Memory B cell (primary cell): ENCODE data around the gene CD180.

Experiments
- ATAC-seq: fragments of 150-1000 bp; cut with Tn5 transposase; 2 replicates; pipeline ENCODE4 v1.10.0; 2021; ENCODE audit warnings: low read depth, mild to moderate bottlenecking, moderate library complexity
- DNase-seq, 2 donors: peaks; one replicate each; pipeline ENCODE4 v3.0.0; 2022; ENCODE audit warnings: low spot score in 2 of 2
- H3K27ac Mint-ChIP-seq: one replicate; pipeline ENCODE4 v1.8.0; 2022; ENCODE audit warnings: mild to moderate bottlenecking, moderate library complexity, mixed read lengths
- H3K27me3 Mint-ChIP-seq: one replicate; pipeline ENCODE4 v1.8.0; 2022; ENCODE audit warnings: mixed read lengths
- H3K36me3 Mint-ChIP-seq: one replicate; pipeline ENCODE4 v1.8.0; 2022; ENCODE audit warnings: mild to moderate bottlenecking, mixed read lengths
- H3K4me1 Mint-ChIP-seq: one replicate; pipeline ENCODE4 v1.8.0; 2022; ENCODE audit warnings: mixed read lengths
- H3K4me3 Mint-ChIP-seq: one replicate; pipeline ENCODE4 v1.8.0; 2022; ENCODE audit warnings: mild to moderate bottlenecking, moderate library complexity, mixed read lengths
- H3K9me3 Mint-ChIP-seq: one replicate; pipeline ENCODE4 v1.8.0; 2022; ENCODE audit warnings: mixed read lengths

Gene CD180

DNA sequence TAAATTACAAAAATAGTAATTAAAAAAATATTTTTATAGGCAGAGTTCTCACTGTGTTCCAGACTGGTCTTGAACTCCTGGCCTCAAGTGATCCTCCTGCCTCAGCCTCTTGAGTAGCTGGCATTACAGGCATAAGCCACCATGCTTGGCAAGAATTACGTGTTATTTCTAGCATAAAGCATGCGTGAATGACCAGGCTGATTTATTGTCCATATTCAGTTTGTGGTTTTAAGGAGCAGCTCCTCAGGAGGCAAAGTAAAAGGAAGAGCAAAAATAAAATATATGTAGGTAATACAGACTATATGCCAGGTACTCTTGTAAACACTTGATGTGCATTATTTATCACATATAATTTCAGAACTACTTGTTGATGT, 7.1 kb upstream of the CD180 start:
- H3K27ac Mint-ChIP-seq, result peak overlapping the region; percentile 87
- peaks cover 59% of the 10 kb centered on the region for H3K4me1 Mint-ChIP-seq
- H3K4me3 Mint-ChIP-seq, result no peak overlapping the region
- no peaks in the 10 kb centered on the region for H3K27me3 Mint-ChIP-seq
- no peak for DNase-seq
- H3K9me3 Mint-ChIP-seq, result peaks cover 2% of the 10 kb centered on the region
- H3K36me3 Mint-ChIP-seq, result no peaks in the 10 kb centered on the region
- ATAC-seq, result no peak

DNA sequence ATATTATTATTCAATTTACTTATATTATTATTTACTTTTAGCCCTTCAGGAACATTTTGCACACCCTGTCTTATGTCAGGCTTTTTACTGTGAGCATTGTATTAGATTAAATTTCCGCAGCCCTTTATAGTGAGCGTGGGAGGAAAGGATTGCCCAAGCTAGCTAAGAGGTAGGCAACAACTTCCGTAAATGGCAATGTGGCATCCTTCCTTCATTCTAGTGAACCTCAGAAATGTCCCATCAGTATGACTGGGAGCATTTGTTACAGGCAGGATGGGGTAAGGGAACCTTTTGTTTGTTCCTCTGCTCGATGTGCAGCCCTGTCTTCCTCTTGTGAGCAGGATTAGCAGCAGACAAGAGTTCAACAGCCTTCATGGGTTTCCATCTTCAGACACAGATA, 6.2 kb upstream of the CD180 start:
- H3K27ac Mint-ChIP-seq, result peak overlapping the region; percentile 87
- H3K36me3 Mint-ChIP-seq, result no peaks in the 10 kb centered on the region
- no peaks in the 10 kb centered on the region for H3K27me3 Mint-ChIP-seq
- no peak for ATAC-seq
- no peak for DNase-seq
- peaks cover 58% of the 10 kb centered on the region for H3K4me1 Mint-ChIP-seq
- H3K9me3 Mint-ChIP-seq, result peaks cover 2% of the 10 kb centered on the region
- no peak overlapping the region for H3K4me3 Mint-ChIP-seq

DNA sequence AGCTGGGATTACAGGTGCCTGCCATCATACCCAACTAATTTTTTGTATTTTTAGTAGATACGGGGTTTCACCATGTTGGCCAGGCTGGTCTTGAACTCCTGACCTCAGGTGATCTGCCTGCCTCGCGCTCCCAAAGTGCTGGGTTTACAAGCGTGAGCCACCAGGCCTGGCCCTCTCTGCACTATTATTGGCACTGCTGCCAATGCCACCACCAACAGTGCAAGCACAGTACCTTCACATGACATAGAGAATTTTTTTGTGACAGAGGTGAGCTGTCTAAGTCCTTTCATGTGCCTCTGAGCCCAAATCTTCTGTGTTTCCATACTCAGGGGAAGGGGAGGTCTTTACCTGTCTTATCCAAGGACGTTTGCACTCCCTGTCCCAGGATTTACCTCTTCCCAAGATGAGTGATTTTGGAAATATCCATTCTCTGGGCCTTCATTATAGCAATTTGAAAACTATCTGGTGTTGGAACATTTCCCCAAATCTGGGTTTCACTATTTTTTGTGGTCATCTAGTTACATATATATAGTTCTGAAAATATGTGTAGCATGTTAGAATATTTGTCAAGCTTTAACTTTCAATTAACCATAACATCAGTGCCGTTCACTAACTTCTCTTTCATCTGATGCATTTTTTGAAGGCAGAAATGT, 5.4 kb upstream of the CD180 start:
- Mint-ChIP-seq H3K4me3 (no peak overlapping the region), H3K27me3 (no peaks in the 10 kb centered on the region), H3K9me3 (peaks cover 2% of the 10 kb centered on the region), H3K36me3 (no peaks in the 10 kb centered on the region), H3K27ac (no peak overlapping the region), H3K4me1 (peaks cover 57% of the 10 kb centered on the region)
- ATAC-seq (no peak), DNase-seq (no peak)

DNA sequence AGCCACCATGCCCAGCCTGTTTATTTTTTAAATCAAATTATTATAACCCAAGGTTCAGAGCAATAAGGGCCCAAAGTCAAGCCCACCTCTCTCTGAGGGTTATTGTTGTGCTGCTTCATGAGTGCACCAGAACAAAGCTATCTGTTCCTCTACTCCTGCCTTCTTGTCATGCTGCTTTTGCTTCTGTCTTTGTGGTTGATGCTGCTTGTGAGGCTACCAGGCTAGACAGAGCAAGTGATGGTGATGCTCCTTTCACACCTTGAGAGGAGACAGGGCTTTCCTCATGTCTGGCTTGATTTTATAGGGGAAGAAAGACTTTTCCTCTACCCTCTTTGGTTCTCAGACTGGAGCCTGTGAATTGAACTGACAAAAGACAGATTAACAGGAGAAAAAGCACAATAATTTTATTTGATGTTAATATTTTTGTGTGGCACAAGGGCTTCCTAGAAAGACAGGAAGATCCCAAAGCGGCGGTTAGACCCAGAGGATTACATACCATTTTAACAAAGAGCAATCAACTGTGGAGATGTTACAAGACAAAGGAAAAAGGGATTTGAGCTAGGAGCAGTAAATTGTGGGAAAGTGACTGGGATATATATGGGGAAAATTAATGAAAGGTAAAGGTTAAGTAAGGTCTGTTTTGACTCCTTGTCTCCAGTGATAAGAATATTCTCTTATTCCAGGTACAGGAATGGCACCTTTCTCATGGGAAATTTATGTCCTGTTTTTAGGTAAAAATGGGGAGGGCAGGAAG, 4.4 kb upstream of the CD180 start:
- Mint-ChIP-seq H3K4me1 (peaks cover 53% of the 10 kb centered on the region), H3K27ac (peak overlapping the region; percentile 67), H3K36me3 (no peaks in the 10 kb centered on the region), H3K4me3 (peak overlapping the region; percentile 61), H3K27me3 (no peaks in the 10 kb centered on the region), H3K9me3 (peaks cover 2% of the 10 kb centered on the region)
- DNase-seq, result no peak
- ATAC-seq, result peak; percentile 29

DNA sequence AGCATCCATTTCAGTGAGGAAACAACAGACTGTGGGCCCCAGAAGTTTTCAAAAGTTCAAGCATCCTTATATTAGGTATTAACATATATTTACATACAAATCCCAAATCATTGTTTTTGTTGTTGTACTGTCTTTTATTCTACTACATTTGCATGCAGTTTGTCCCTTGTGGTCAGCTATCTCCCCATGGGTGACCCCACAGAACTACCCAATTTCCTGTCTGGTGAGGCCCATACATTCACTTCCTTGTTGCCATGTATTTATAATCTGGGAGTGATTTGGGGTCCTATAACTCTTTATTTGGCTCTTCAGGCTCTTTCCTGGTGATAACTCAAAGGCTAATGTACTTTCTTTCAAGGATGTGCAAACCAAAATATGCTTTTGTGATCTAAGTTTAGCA, 3.3 kb upstream of the CD180 start:
- ATAC-seq, result no peak
- H3K36me3 Mint-ChIP-seq, result peaks cover 6% of the 10 kb centered on the region
- H3K4me1 Mint-ChIP-seq, result peaks cover 47% of the 10 kb centered on the region
- no peak for DNase-seq
- peaks cover 2% of the 10 kb centered on the region for H3K9me3 Mint-ChIP-seq
- H3K27me3 Mint-ChIP-seq, result no peaks in the 10 kb centered on the region
- H3K27ac Mint-ChIP-seq, result peak overlapping the region; percentile 94
- H3K4me3 Mint-ChIP-seq, result peak overlapping the region; percentile 39

DNA sequence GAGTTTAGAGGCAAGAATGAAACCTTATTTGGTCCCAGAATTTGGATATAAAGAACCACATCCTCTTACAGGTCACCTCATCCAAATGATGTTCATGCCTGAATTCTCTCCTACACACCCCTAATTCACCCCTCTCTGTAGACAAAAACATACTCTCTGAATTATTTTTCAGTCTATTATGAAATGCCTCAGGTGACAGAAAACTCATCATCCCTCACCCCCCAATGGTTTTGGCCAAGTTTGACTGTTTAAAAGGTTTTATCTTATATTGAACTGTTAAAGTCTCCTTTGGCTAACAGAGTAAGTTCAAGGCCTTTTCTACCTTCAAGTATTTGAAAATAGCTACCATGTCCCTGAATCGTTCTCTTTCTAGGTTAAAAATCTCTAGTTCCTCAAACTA, 2.3 kb upstream of the CD180 start:
- Mint-ChIP-seq H3K4me1 (peaks cover 45% of the 10 kb centered on the region), H3K36me3 (peaks cover 13% of the 10 kb centered on the region), H3K4me3 (peak overlapping the region; percentile 63), H3K9me3 (peaks cover 2% of the 10 kb centered on the region), H3K27me3 (no peaks in the 10 kb centered on the region), H3K27ac (peak overlapping the region; percentile 94)
- DNase-seq (no peak), ATAC-seq (no peak)

DNA sequence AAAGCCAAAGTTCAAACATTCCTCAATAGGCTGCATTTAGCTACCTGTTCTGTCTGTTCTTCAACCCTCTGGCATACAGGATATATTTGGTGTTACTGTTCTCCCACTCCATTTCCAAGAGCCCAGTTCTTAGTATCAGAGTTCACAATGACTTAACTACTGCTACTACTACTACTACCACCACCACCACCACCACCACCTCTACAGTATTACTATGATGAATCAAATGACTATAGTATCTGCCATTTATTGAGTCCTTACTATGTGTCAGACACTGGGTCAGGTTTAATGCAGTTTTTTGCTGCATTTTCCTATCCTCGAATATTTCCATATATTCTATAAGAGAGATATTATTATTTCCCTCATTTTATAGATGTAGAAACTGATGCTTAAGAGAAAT, 937 bp upstream of the CD180 start:
- Mint-ChIP-seq H3K36me3 (peaks cover 21% of the 10 kb centered on the region), H3K27me3 (no peaks in the 10 kb centered on the region), H3K27ac (peak overlapping the region; percentile 94), H3K4me1 (peaks cover 47% of the 10 kb centered on the region), H3K4me3 (peak overlapping the region; percentile 93), H3K9me3 (peaks cover 2% of the 10 kb centered on the region)
- DNase-seq (no peak), ATAC-seq (no peak)

DNA sequence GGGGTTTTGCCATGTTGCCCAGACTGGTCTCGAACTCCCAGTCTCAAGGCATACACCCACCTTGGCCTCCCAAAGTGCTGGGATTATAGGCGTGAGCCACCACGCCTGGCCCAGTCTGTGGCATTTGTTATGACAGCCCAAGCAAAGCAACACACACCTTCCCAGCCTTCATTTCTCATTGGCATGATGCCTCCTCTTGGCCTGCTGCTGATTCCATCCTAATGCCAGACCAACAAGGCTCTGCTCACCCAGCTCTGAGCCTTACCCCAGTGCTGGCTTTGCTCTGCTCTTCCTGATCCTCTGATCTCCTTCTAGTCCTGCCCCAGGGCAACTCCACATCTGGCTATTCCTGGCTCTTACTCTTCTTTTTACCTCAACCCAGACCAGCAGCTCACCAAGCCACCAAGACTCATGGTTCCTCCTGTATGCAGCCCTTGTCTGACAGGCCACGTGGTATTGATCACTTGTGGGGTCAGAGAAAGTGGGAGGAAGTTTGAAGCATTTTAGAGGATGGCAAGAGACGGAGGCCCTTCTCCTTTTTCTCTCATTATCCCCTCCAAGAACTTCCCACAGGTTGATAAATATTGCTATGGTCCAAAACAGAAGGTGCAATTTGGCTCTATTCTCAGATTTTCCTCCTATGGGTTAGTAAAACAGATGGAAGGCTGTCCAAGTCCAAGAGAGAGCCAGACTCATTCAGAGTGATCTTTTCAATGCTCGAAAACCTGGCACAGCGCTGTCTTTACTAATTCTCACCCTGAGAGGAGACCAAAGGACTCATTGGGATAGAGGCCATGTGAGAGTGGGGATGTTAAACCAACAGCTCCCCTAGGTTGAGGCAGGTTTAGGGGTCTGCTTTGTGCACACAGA, 958 bp downstream of the CD180 start:
- H3K4me1 Mint-ChIP-seq, result peaks cover 55% of the 10 kb centered on the region
- peak; percentile 23 for ATAC-seq
- peak overlapping the region; percentile 94 for H3K27ac Mint-ChIP-seq

DNA sequence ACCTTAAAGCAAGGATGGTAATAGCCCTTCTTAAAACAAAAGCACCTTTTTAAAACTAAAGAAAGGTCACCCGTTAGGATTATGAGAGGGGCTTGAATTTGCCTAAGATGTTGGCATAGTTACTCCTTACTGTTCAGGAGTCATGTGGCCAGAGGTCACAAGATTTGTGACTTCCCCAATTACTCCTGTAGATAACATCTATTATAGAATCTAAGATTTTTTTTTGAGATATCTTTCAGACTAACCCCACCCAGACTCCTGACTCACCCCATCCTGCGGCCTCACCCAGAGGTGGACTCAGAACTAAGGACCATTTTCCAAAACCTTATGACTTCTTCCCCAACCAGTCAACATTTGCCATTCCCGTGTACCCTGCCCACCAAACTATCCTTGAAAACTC, 2.4 kb downstream of the CD180 start:
- peak; percentile 51 for ATAC-seq
- no peaks in the 10 kb centered on the region for H3K27me3 Mint-ChIP-seq
- peaks cover 64% of the 10 kb centered on the region for H3K4me1 Mint-ChIP-seq
- DNase-seq, result no peak
- peaks cover 52% of the 10 kb centered on the region for H3K36me3 Mint-ChIP-seq
- H3K9me3 Mint-ChIP-seq, result no peaks in the 10 kb centered on the region
- H3K4me3 Mint-ChIP-seq, result peak overlapping the region; percentile 93
- peak overlapping the region; percentile 94 for H3K27ac Mint-ChIP-seq

More for the DNA sequence above, 958 bp downstream of the CD180 start:
- H3K4me3 Mint-ChIP-seq, result peak overlapping the region; percentile 93
- DNase-seq, result no peak
- no peaks in the 10 kb centered on the region for H3K9me3 Mint-ChIP-seq
- peaks cover 39% of the 10 kb centered on the region for H3K36me3 Mint-ChIP-seq
- no peaks in the 10 kb centered on the region for H3K27me3 Mint-ChIP-seq

DNA sequence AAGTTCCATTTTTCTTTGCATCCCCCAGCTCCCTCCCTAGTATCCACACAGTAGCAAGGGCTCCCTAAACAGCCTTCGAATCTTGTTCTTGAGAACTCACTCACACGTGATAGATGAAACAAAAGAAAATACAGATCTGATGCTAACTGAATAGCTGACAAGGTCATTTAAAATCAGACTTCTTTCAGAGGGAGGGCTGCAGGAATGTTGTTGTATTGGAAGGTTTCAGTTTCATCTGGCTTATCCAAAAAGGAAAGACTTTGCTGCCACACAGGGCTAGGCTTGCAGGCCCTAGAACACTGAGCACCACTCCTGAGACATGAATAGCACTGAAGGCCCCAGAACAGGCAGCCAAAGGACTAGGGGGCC, 3.2 kb downstream of the CD180 start:
- H3K27ac Mint-ChIP-seq, result peak overlapping the region; percentile 94
- no peaks in the 10 kb centered on the region for H3K27me3 Mint-ChIP-seq
- peaks cover 60% of the 10 kb centered on the region for H3K36me3 Mint-ChIP-seq
- ATAC-seq (no peak), DNase-seq (no peak)
- H3K9me3 Mint-ChIP-seq, result no peaks in the 10 kb centered on the region
- peaks cover 66% of the 10 kb centered on the region for H3K4me1 Mint-ChIP-seq
- H3K4me3 Mint-ChIP-seq, result peak overlapping the region; percentile 93

DNA sequence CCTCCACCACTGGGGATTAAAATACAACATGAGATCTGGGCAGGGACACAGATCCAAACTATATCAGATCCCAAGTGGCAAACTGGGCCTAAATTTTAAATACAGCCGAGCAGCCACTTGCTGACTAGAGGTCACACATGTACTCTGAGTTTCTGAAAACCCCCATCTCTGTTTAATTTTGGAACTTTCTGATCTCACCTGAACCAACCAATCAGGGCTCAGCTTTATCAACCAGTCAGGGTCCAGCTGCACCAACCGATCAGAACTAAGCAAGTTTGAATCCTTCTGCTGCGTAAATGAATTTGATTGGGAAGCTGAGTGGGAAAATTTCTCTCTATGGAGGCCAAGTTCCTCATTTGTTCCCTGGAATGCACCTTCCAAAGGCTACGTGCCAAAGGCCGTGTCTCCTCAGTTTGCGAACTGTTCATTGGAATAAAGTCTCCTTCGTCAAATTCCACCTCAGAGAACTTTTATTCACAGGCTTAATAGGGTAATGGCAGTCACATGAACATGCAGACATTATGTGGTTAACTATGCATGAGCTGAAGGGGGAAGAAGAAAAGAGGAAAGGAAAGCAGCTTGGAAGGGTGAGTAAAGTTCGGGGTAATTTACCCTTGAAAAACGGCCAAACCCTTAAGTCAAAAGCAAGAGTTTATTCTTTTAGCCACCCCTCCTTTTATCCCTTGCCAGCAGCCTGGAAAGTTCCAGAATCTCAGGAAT, 3.7 kb downstream of the CD180 start:
- H3K4me1 Mint-ChIP-seq, result peaks cover 68% of the 10 kb centered on the region
- H3K4me3 Mint-ChIP-seq, result peak overlapping the region; percentile 93
- H3K9me3 Mint-ChIP-seq, result no peaks in the 10 kb centered on the region
- H3K36me3 Mint-ChIP-seq, result peaks cover 64% of the 10 kb centered on the region
- peak; percentile 68 for ATAC-seq
- H3K27me3 Mint-ChIP-seq, result no peaks in the 10 kb centered on the region
- DNase-seq, result no peak
- peak overlapping the region; percentile 94 for H3K27ac Mint-ChIP-seq

DNA sequence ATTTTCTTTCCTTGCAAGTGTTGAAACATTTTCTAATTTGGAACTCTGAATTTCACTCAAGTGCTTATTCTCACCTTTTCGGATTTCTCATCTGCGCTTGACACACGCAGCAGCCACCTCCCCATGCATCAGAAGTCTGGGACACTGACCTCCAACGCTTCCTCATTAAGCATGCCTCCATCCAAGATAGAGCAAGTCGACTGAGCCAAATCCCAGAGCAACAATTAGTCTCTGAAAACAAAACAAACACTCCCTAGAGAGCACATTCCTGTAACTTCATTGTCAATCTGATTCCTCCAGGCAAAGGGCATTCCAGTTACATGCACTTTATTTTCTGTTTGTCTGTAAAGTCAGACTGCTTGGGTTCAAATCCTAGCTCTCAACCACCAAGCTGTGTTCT, 5.7 kb downstream of the CD180 start:
- H3K27ac Mint-ChIP-seq, result peak overlapping the region; percentile 94
- ATAC-seq (no peak), DNase-seq (no peak)
- no peaks in the 10 kb centered on the region for H3K27me3 Mint-ChIP-seq
- no peaks in the 10 kb centered on the region for H3K9me3 Mint-ChIP-seq
- peaks cover 73% of the 10 kb centered on the region for H3K36me3 Mint-ChIP-seq
- H3K4me3 Mint-ChIP-seq, result peak overlapping the region; percentile 93
- H3K4me1 Mint-ChIP-seq, result peaks cover 69% of the 10 kb centered on the region

DNA sequence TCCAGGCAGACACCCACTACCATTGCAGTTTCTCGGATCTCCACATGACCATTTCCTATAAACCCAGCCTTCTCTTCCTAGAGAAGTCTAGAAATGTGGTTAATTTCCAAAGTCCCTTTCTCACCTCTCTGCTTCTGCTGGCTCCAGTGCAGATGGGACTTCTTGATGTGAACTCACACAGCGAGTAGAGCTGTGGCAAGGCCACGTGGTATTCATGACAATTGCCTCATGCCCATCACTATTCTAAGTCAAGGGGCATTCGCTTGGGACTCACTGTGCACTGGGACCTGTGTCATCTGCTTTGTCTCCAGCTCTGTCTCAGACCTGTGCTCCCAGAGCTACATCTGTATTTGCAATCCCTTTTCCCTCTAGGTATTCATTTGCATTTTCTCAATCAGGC, 6.2 kb downstream of the CD180 start:
- Mint-ChIP-seq H3K27ac (peak overlapping the region; percentile 94), H3K9me3 (no peaks in the 10 kb centered on the region), H3K27me3 (no peaks in the 10 kb centered on the region), H3K4me1 (peaks cover 66% of the 10 kb centered on the region), H3K36me3 (peaks cover 72% of the 10 kb centered on the region), H3K4me3 (peak overlapping the region; percentile 93)
- ATAC-seq (no peak), DNase-seq (no peak)
